ENCODE data around the gene COX7A2L. TPM values are rescaled to one million over a fixed set of nuclear protein-coding genes. Genes with fewer than 3 reads are reported as not detected.

The COX7A2L gene
- total and polyA plus RNA-seq, 10 of the 15 experiments (the other 5 are each of a cell fraction or from before 2014, with no cell fraction given): 134 to 532 (median 222) TPM

GRCh38 chr2:42342061-42342794, 18.8 kb downstream of the COX7A2L start (continued):
- no peak for TF ChIP-seq BCL11A (IDR thresholded peaks at IDR 0.05; ENCODE audit: low read depth, low read length)
- no peak for TF ChIP-seq SRF (IDR thresholded peaks at IDR 0.05; ENCODE audit: low read depth in 2 of 2, low read length in 2 of 2)

- ChIA-PET SMC1A (ENCODE audit: uncharacterized antibody, unreplicated experiment) (interaction anchor here (0.6 kb wide), 1 partner anchor 83 kb away, joined by 3 read pairs; no protein-coding TSS in a partner anchor), CTCF (interaction anchor here (0.8 to 0.9 kb wide), 2 partner anchors 253 to 471 kb away, joined by 3 to 4 read pairs; no protein-coding TSS in a partner anchor), RAD21 (ENCODE audit: unreplicated experiment) (no interaction called here)
Observed at GRCh38 chr2:42340938-42341636, 19.9 kb downstream of the COX7A2L start.

More at GRCh38 chr2:42340938-42341636, 19.9 kb downstream of the COX7A2L start:
- POLR2A ChIA-PET: no interaction called here
- Histone ChIP-seq H3K9ac (ENCODE audit: control insufficient read depth, insufficient read depth, low read length) (no peak overlapping the region), H4K20me1 (ENCODE audit: control insufficient read depth, insufficient read depth) (no peaks in the 10 kb centered on the region), H3K27me3 (replicated peaks in 1 of 2; ENCODE audit: control insufficient read depth in 2 of 2, insufficient read depth in 2 of 2, low read length in 1 of 2) (no peaks in the 10 kb centered on the region), H3K4me2 (ENCODE audit: control insufficient read depth, insufficient read depth) (no peak overlapping the region), H3K4me3 (no peak overlapping the region), H3K27ac (ENCODE audit: control insufficient read depth, insufficient read depth) (no peak overlapping the region), H3K4me1 (ENCODE audit: control insufficient read depth, insufficient read depth, low read length) (no peaks in the 10 kb centered on the region), H3K36me3 (ENCODE audit: control insufficient read depth in 2 of 2, insufficient read depth in 2 of 2, low read length in 1 of 2) (peaks cover 2 to 16% of the 10 kb centered on the region in 2 experiments), H2AFZ (ENCODE audit: control insufficient read depth, low read depth, low read length) (no peak overlapping the region), H3K79me2 (ENCODE audit: control insufficient read depth, insufficient read depth, low read length) (no peaks in the 10 kb centered on the region; the same call in 1 of the 2 replicates), H3K9me3 (replicated peaks; ENCODE audit: control insufficient read depth, insufficient read depth, low read length) (no peaks in the 10 kb centered on the region)
- ATAC-seq (no peak), DNase-seq (ENCODE audit: low read depth, low spot score) (no peak), FAIRE-seq (no peak)
- in situ Hi-C loops (cut with MboI): no loop called here
- intact Hi-C loops (cut with micrococcal nuclease; ENCODE audit: unreplicated experiment): no loop called here
- no peak for TF ChIP-seq E2F4 (IDR thresholded peaks at IDR 0.05; ENCODE audit: low read depth, low read length)
- no peak for TF ChIP-seq PBX3 (IDR thresholded peaks at IDR 0.05; ENCODE audit: insufficient replicate concordance, low read depth, low read length)
- TF ChIP-seq MYC (IDR thresholded peaks at IDR 0.05; ENCODE audit: insufficient read depth, insufficient read length, insufficient replicate concordance, low read length, severe bottlenecking): no peak
- no peak for TF ChIP-seq SMC3 (IDR thresholded peaks at IDR 0.05; ENCODE audit: borderline replicate concordance, low read length)
- BruUV-seq (replicated peaks): no TSS peak
- 91% methylated on average over 10 of the region's 10 CpGs for WGBS (ENCODE audit: insufficient coverage, insufficient replicate concordance, low lambda C conversion rate, missing lambda C conversion rate)

Data from GM12878 (cell line).